Measurements from ENCODE around the gene CNN2. TPM values are rescaled to one million over a fixed set of nuclear protein-coding genes. Genes with fewer than 3 reads are reported as not detected.
A peak's percentile ranks its signal among the peaks of the same experiment; 100 is the strongest.

CNN2 gene
- total RNA-seq, 3 donors from 2014 or later (not counting 1 experiment from before 2014, with no cell fraction given), result 163 to 276 (median 179) TPM

DNA sequence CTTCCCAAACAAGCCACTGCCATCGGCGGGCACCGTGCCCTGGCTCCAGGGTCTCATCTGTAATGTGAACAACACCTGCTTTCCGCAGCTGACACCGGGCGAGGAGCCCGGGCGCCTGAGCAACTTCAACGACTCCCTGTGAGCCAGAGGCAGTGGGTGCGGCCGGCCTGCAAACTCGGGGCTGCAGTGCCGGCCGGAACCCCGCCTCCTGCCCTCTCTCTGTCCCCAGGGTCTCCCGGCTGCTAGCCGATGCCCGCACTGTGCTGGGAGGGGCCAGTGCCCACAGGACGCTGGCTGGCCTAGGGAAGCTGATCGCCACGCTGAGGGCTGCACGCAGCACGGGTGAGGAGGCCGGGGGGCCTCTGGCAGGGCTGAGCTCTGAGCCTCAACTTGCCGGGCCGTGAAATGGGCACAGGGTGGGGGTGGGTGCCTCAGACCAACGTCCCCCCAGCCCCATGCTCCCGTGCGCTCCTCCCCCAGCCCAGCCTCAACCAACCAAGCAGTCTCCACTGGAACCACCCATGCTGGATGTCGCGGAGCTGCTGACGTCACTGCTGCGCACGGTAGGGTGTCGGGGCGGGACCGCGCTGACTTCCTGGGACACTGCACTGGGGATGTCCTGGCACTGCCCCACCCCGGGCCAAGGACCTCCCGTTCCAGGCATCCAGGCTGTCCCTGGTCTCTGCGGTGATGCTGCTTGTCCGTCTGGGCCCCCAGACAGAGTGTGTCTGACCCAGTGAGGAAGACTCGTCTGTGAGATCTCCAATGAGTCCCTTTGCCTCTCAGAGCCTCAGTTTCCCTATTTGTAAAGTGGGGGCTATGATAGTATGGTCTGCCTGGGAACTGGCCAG, 15.7 kb downstream of the CNN2 start:
- H3K4me1 ChIP-seq (ENCODE audit: control insufficient read depth, insufficient read depth, low read length), result peaks cover 59% of the 10 kb centered on the region
- 94% methylated on average over 43 of the region's 43 CpGs for WGBS (ENCODE audit: insufficient coverage)

GRCh38 chr19:1042689-1043511, 16.5 kb downstream of the CNN2 start:
- H3K9me3 Mint-ChIP-seq, result no peaks in the 10 kb centered on the region
- H3K36me3 Mint-ChIP-seq, result no peaks in the 10 kb centered on the region
- H3K4me1 Mint-ChIP-seq, result peaks cover 33 to 42% of the 10 kb centered on the region in 2 donors
- intact Hi-C loops (cut with micrococcal nuclease), result no loop called here
- no peak overlapping the region for H3K27ac Mint-ChIP-seq
- peaks cover 51% of the 10 kb centered on the region for H3K4me1 ChIP-seq (ENCODE audit: control insufficient read depth, insufficient read depth, low read length)
- DNase-seq (no peak), ATAC-seq (no peak)
- no peak overlapping the region for H3K27ac ChIP-seq (ENCODE audit: low read length)
- no peaks in the 10 kb centered on the region for H3K27me3 ChIP-seq (ENCODE audit: control insufficient read depth, insufficient read depth, low read length)
- H3K27me3 Mint-ChIP-seq (ENCODE audit: low read depth in 2 of 2), result no peaks in the 10 kb centered on the region
- TF ChIP-seq, protein P1, sequence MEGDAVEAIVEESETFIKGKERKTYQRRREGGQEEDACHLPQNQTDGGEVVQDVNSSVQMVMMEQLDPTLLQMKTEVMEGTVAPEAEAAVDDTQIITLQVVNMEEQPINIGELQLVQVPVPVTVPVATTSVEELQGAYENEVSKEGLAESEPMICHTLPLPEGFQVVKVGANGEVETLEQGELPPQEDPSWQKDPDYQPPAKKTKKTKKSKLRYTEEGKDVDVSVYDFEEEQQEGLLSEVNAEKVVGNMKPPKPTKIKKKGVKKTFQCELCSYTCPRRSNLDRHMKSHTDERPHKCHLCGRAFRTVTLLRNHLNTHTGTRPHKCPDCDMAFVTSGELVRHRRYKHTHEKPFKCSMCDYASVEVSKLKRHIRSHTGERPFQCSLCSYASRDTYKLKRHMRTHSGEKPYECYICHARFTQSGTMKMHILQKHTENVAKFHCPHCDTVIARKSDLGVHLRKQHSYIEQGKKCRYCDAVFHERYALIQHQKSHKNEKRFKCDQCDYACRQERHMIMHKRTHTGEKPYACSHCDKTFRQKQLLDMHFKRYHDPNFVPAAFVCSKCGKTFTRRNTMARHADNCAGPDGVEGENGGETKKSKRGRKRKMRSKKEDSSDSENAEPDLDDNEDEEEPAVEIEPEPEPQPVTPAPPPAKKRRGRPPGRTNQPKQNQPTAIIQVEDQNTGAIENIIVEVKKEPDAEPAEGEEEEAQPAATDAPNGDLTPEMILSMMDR (IDR thresholded peaks at IDR 0.05), result no peak
- peaks cover 34% of the 10 kb centered on the region for H3K36me3 ChIP-seq (ENCODE audit: control insufficient read depth, insufficient read depth, low read length)
- peak overlapping the region; percentile 17 for H3K4me3 Mint-ChIP-seq
- H3K4me3 ChIP-seq (ENCODE audit: low read length), result no peak overlapping the region
- H3K9me3 ChIP-seq (ENCODE audit: control insufficient read depth, insufficient read depth, low read length), result no peaks in the 10 kb centered on the region
- 95% methylated on average over 23 of the region's 23 CpGs for WGBS (ENCODE audit: insufficient coverage)

More for the DNA sequence above, 15.7 kb downstream of the CNN2 start:
- peaks cover 39 to 48% of the 10 kb centered on the region in 2 donors for H3K4me1 Mint-ChIP-seq
- H3K36me3 Mint-ChIP-seq, result no peaks in the 10 kb centered on the region
- no peaks in the 10 kb centered on the region for H3K9me3 Mint-ChIP-seq
- H3K27ac Mint-ChIP-seq, result no peak overlapping the region
- H3K4me3 Mint-ChIP-seq, result peak overlapping the region; percentile 17
- TF ChIP-seq, protein P1 (IDR thresholded peaks at IDR 0.05), result no peak
- DNase-seq (no peak), ATAC-seq (no peak)
- intact Hi-C loops (cut with micrococcal nuclease), result loop anchor here (2.0 kb wide), 1 partner anchor 21 kb away; the partner anchor contains the start of genes RNU6-2 and TMEM259
- Histone ChIP-seq H3K27ac (ENCODE audit: low read length) (no peak overlapping the region), H3K36me3 (ENCODE audit: control insufficient read depth, insufficient read depth, low read length) (peaks cover 39% of the 10 kb centered on the region), H3K9me3 (ENCODE audit: control insufficient read depth, insufficient read depth, low read length) (no peaks in the 10 kb centered on the region), H3K4me3 (ENCODE audit: low read length) (no peak overlapping the region), H3K27me3 (ENCODE audit: control insufficient read depth, insufficient read depth, low read length) (no peaks in the 10 kb centered on the region)
- no peaks in the 10 kb centered on the region for H3K27me3 Mint-ChIP-seq (ENCODE audit: low read depth in 2 of 2)

GRCh38 chr19:1045247-1045603, 18.8 kb downstream of the CNN2 start:
- WGBS (ENCODE audit: insufficient coverage), result 87% methylated on average over 10 of the region's 10 CpGs
- TF ChIP-seq, protein P1 (IDR thresholded peaks at IDR 0.05), result no peak
- H3K4me1 Mint-ChIP-seq, result peaks cover 10 to 18% of the 10 kb centered on the region in 2 donors
- no peaks in the 10 kb centered on the region for H3K36me3 Mint-ChIP-seq
- H3K27me3 Mint-ChIP-seq (ENCODE audit: low read depth in 2 of 2), result no peaks in the 10 kb centered on the region
- H3K9me3 ChIP-seq (ENCODE audit: control insufficient read depth, insufficient read depth, low read length), result no peaks in the 10 kb centered on the region
- peak overlapping the region; percentile 37 for H3K4me3 Mint-ChIP-seq
- H3K4me3 ChIP-seq (ENCODE audit: low read length), result no peak overlapping the region
- no peaks in the 10 kb centered on the region for H3K27me3 ChIP-seq (ENCODE audit: control insufficient read depth, insufficient read depth, low read length)
- peaks cover 39% of the 10 kb centered on the region for H3K36me3 ChIP-seq (ENCODE audit: control insufficient read depth, insufficient read depth, low read length)
- DNase-seq, result peak; percentile 57 to 81
- peak; percentile 78 to 87 (median 80) for ATAC-seq
- H3K27ac Mint-ChIP-seq, result no peak overlapping the region
- H3K9me3 Mint-ChIP-seq, result no peaks in the 10 kb centered on the region
- peaks cover 30% of the 10 kb centered on the region for H3K4me1 ChIP-seq (ENCODE audit: control insufficient read depth, insufficient read depth, low read length)
- no peak overlapping the region for H3K27ac ChIP-seq (ENCODE audit: low read length)
- intact Hi-C loops (cut with micrococcal nuclease), result no loop called here

Data from natural killer cell (primary cell).